HG02588 (cell line): ENCODE results near the gene RNF38.
"Not testable (repeated sequence)": the region's sequence is repeated elsewhere in the genome, so short reads cannot be mapped to it uniquely, and the experiment has no call there.

Experiments used
- ATAC-seq: cut with Tn5 transposase; IDR thresholded peaks from one replicate; pipeline ENCODE4 v1.9.1; 2021; ENCODE audit warnings: mild to moderate bottlenecking, moderate library complexity; ENCODE audit not compliant: unreplicated experiment

The RNF38 gene

GRCh38 chr9:36399980-36400331, at the start of gene RNF38:
Gene RNF38 (minus strand): TSS chr9:36400269. CDS start chr9:36400108, 161 bp downstream.
- ATAC-seq: no peak

- ATAC-seq: not testable (repeated sequence)
Observed at GRCh38 chr9:36448555-36448954, 48.5 kb upstream of the RNF38 start.

- ATAC-seq: no peak
Observed at GRCh38 chr9:36448017-36448416, 47.9 kb upstream of the RNF38 start.

DNA sequence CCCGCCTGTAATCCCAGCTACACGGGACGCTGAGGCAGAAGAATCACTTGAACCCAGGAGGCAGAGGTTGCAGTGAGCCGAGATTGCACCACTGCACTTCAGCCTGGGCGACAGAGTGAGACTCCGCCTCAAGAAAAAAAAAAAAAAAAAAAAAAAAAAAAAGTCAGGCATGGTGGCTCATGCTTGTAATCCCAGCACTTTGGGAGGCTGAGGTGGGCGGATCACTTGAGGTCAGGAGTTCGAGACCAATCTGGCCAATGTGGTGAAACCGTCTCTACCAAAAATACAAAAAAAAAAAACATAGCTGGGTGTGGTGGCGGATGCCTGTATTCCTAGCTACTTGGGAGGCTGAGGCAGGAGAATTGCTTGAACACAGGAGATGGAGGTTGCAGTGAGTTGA, 46.6 kb upstream of the RNF38 start:
- ATAC-seq: not testable (repeated sequence)

DNA sequence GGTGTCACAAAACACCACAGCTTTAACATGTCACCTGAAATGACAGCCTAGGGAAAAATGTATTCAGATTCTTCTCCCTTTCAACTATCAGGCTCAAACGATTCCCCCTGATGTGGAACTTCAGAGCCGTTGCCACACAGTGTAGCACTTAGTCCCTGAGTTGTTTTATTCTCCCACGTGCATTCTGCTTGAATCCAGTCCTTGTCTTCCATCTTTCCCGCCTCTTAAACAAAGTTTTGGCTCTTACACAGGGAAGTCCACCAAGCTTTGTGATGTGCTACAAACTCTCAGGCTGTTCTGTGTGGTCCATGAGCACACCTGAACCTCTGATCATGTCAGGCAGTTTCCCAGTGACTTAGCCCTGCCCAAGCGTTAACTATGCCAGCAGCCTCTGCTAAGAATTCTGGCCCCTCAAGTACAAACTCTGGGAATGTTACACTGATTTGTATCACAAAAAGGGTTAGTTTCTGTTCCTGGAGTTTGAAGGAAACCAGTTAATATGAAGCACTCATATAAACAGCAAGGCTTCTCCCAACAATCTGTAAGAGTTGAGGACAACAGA, 45.8 kb upstream of the RNF38 start:
- no peak for ATAC-seq

GRCh38 chr9:36444203-36444602, 44.1 kb upstream of the RNF38 start:
- no peak for ATAC-seq

DNA sequence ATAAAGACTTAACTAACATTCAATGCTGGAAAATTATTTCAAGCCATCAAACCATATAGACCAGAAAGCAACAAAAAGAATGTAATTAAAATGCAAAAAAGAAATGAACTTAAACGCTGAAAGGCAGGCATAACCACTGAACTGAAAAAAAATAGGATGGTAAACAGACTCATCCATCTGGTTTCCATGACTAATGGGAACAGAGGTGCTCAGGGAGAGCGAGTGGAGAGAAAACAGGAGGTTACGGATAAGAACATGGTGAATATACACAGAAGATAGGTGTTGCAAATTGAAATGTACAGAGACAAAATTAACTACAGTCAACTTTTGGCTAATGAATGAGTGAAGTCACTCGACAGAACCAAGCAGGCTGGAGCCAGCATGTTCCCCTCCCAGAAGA, 43.5 kb upstream of the RNF38 start:
- no peak for ATAC-seq

GRCh38 chr9:36442710-36443109, 42.6 kb upstream of the RNF38 start:
- ATAC-seq: no peak

GRCh38 chr9:36441966-36442365, 41.9 kb upstream of the RNF38 start:
- ATAC-seq: no peak

- no peak for ATAC-seq
Observed at GRCh38 chr9:36438536-36439236, 38.6 kb upstream of the RNF38 start.

DNA sequence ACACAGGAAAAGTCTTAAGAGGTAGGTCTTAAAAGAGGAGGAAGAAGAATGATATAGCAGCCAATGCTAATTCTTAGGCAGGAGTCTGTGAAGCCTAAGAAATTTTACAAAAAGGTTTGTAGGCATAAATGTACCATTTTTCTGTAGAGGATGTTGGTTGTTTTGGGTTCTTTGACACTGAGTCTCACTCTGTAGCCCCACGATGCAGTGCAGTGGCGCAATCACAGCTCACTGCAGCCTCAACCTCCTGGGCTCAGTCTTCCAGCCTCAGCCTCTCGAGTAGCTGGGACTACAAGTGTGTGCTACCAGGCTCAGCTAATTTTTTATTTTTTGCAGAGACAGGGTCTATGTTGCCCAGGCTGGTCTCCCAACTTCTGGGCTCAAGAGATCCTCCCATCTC, 37.7 kb upstream of the RNF38 start:
- ATAC-seq: no peak

DNA sequence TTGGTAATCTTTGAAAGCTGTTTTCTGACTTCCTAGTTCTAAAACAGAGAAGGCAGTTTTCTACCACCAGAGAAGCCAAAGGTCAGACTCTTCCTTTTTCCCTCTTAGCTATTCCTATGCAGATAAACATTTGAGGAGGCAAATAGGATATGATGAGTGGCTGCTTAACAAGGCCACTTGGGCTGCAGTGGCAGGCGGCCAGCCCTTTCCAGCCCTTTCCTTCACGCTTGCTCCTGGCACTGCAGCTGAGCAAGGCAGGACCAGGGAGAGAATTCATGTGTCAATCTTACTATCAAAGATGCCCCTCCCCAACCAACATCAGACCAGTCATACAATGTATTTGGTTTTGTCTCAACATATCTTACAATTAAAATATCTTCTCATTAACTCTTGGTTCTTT, 36.8 kb upstream of the RNF38 start:
- no peak for ATAC-seq

GRCh38 chr9:36433386-36433785, 33.3 kb upstream of the RNF38 start:
- ATAC-seq: no peak

- no peak for ATAC-seq
Observed at GRCh38 chr9:36431078-36431477, 31.0 kb upstream of the RNF38 start.

- no peak for ATAC-seq
Observed at GRCh38 chr9:36426945-36427344, 26.9 kb upstream of the RNF38 start.

GRCh38 chr9:36426348-36426747, 26.3 kb upstream of the RNF38 start:
- no peak for ATAC-seq

DNA sequence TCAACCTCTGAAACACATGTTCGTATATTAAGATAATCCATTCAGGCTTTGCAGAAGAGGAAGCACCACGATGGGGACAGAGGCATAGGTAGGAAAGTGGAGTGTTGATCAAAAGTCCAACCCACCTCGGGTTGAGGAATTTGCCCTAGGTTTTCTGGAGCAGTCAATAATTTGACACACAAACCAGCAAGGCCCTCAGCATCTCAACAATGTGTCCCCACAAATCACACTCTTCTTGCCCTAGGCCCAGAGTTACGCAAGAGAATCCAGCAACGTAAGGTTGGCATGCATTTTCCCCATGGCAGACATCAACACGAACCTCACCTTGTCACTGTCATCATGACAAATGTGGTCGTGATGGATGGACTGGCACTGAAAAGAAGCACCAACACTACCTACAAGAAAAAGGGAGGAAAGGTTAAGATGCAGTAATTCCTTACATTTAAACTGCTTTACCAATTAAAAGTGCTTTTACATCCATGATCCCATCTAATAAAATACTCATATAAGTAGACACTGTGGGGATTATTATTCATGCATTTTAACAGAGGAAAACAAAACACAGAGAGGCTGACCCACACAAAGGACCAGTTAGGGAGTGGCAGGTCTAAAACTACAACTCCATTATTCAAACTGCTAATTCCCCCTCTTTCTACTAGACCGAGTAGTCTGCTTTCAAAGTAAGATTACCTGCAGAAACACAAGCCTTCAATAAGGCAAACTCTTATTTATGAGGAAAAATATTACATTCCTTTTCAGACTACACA, 24.4 kb upstream of the RNF38 start:
- ATAC-seq: no peak

DNA sequence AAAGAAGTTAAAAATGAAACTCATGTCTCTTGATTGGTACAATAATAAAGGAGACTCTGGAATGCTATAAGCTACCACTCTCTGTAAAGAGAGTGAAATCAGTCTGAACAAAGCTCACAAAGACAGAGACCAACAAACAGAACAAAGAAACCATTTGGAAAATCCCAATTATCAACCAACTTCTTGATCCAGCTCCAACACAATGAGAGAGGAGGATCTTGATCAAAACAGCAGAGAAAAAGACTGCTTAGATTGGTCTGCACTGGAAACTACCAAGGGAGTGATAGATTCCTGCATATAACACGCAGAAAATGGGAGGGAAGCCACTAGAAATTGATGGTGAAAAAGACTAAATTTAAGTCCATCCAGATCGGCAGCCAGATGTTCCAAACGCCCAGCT, 23.1 kb upstream of the RNF38 start:
- ATAC-seq: no peak

DNA sequence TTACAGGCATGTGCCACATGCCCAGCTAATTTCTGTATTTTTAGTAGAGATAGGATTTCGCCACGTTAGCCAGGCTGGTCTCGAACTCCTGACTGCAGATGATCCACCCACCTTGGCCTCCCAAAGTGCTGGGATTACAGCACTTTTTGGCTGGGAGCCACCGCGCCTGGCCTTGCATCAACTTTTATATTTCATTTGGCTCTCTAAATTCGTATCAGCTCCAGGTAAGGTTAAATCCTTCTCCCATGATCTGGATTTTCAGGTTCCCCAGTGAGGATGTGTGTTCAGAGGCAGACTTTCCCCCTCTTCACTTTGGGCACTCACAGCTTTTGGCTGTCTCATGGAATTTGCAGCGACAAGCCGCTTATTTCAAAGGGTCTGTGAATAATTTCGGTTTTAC, 16.8 kb upstream of the RNF38 start:
- ATAC-seq: no peak

DNA sequence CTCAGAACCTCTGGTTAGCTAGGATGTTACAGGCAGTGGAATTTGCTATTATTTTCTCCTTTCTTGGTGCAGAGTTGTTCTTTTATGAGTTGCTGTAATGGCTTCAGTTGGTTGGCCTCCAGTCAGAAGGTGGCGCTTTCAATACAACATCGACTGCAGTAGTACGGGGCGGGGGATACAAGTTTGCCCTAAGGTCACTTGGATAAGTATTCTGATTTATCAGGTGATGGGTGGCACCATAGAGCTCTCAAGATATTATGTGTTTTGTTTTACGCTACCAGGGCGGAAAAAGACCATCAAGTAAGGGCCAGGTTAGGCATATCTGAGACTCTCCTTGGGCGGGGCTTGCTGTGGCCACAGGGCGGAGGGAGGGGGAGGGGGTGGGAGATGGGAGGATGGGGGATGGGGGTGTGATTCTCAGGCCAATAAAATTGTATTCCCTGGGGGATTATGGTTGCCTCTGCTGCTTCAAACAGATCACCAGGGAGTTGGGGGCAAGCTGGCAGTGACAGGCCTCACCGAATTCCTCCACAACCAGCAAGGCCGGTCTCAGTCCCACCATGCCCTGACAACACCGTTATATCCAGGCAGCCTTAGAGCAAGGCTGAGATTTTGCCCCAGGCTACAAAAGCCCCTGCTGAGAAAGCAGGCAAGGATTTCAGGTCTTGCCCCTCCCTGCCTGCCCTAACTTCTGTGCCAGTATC, 15.9 kb upstream of the RNF38 start:
- no peak for ATAC-seq

- ATAC-seq: not testable (repeated sequence)
Observed at GRCh38 chr9:36411410-36411809, 11.3 kb upstream of the RNF38 start.

DNA sequence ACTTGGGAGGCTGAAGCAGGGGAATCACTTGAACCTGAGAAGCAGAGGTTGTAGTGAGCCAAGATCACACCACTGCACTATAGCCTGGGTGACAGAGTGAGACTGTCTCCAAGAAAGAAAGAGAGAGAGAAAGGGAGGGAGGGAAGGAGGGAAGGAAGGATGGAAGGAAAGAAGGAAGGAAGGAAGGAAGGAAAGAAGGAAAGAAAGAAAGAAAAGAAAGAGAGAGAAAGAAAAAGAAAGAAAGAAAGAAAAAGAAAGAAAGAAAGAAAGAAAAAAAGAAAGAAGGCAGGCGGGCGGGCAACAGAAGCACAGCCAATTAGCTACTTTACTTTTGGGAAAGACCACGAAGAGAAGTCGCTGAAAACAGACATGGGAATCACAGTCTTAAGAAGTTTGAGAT, 9.0 kb upstream of the RNF38 start:
- ATAC-seq: not testable (repeated sequence)
